HG03571 (cell line): Measurements from ENCODE around the gene PGGHG.
"Not testable (repeated sequence)": the region's sequence is repeated elsewhere in the genome, so short reads cannot be mapped to it uniquely, and the experiment has no call there.

Experiments
- ATAC-seq: cut with Tn5 transposase; IDR thresholded peaks from one replicate; pipeline ENCODE4 v1.9.1; 2021; ENCODE audit not compliant: unreplicated experiment

PGGHG gene

GRCh38 chr11:285021-285893, 3.7 kb upstream of the PGGHG start:
- ATAC-seq, result no peak

DNA sequence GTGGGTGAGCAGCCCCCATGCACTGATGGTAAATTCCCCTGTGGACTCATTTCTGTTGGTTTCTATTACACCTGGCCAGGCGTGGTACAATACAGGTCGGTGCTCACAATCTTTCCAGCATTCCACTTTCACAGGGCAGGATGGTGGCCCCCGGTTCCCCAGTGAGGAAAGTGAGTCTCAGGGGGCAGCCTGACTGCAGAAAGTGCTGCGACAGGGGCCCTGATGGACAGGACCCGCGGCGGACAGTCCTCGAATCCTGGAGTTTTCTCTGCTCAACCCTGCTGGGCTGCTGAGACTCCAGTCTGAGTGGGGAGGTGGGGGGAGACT, 3.1 kb upstream of the PGGHG start:
- no peak for ATAC-seq

- ATAC-seq, result not testable (repeated sequence)
Measured at GRCh38 chr11:286977-287820, 1.7 kb upstream of the PGGHG start.

- no peak for ATAC-seq
Measured at GRCh38 chr11:287821-288477, 977 bp upstream of the PGGHG start.

DNA sequence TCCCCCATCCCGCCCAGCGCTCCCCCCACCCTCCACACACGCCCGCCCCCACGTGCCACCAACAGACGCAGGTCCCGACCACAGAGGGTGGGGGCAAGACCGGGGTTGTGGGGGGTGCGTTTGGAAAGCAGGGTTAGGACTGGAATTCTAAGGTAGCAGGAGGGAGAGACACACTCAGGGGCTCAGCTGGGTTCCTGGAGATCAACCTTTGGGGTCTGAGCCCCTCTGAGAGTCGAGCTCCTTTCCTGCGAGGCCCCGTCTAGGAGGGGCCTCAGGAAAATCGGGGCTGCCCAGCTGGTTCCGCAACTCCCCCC, 429 bp downstream of the PGGHG start:
- ATAC-seq, result no peak

- no peak for ATAC-seq
Measured at GRCh38 chr11:289712-290620, 1.0 kb downstream of the PGGHG start.

- ATAC-seq, result no peak
Measured at GRCh38 chr11:290621-291231, 1.8 kb downstream of the PGGHG start.

- ATAC-seq, result no peak
Measured at GRCh38 chr11:291281-292210, 2.6 kb downstream of the PGGHG start.

- ATAC-seq, result no peak
Measured at GRCh38 chr11:292211-293121, 3.5 kb downstream of the PGGHG start.

GRCh38 chr11:293271-293851, 4.4 kb downstream of the PGGHG start:
- ATAC-seq, result no peak

GRCh38 chr11:293852-294661, 5.1 kb downstream of the PGGHG start:
- no peak for ATAC-seq

DNA sequence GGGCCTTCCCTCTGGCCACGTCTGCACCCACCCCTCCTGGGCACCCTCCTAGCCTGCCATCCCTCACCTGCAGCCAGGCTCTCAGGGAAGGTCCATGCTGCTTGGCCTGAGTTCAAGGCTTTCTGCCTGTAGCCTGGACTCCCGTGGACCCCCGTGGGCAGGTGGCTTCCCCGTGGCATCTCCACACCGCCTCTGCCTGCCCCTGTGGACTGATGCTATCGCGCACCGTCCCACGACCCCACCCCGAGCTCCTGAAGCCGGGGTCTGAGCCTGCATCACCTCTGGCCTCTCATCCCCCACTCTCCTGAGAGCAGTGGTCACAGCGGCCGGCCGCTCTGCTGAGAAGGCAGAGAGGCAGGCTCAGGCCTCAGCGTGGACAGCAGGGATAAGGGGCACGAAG, 5.9 kb downstream of the PGGHG start:
- ATAC-seq, result no peak

- ATAC-seq, result no peak
Measured at GRCh38 chr11:295351-296170, 6.6 kb downstream of the PGGHG start.

- ATAC-seq, result no peak
Measured at GRCh38 chr11:296171-297050, 7.5 kb downstream of the PGGHG start.

DNA sequence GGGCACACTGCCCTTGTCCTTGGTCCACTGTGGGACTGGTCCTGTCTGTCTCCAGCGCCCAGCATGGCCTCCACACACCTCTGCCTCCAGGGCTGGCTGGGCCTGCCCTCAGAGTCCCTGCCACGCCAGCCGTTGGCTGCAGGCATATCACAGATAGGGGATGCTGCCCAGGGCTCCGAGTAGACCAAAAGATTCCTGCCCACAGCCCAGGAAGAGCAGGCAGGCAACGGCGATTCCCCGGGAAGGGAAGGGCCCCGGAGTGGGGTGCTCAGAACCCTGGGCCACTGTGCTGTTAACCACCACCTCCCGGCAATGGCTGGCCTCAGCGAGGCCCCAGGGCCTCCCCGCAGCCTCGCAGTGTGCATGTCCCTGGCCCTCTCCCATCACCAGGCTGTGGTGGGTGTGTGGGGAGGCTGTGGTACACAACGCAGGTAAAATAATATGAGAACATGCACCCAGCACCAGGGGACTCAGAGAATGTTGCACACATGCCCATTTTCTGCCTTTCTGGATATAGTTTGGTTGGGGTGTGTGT, 8.2 kb downstream of the PGGHG start:
- no peak for ATAC-seq
